HG02981 (cell line): ENCODE results near the gene GRP.

Source experiments
- ATAC-seq: cut with Tn5 transposase; IDR thresholded peaks from one replicate; pipeline ENCODE4 v1.9.1; 2021; ENCODE audit warnings: mild to moderate bottlenecking, moderate library complexity; ENCODE audit not compliant: unreplicated experiment

The GRP gene

DNA sequence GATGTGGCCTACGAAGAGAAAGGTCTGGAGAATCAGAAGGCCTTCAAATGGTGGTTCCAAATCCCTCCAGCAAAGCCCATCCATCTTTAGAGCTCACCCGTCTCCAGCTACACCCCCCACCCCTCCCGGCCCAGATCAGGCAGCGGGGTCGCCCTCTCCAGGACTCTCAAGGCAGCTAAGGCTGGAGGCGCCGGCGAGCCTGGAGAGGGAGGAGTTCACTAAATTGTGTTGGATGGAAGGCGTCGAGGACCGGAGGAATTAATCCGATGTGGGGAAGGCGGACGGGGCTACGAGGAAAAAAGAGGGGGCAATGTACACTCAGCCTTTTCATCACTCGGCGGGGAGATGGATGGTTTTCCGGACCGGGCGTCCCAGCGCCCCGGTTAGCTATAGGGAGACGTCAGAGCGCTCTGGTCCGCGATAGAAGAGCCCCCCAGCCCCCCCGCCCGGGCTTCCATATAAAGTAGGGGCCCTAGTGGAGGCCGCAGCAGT is at the start of gene GRP:
Gene GRP (plus strand): TSS at position 487 of the 492 bp plus-strand sequence. CDS start 108 bp downstream, outside the sequence.
- ATAC-seq: no peak

DNA sequence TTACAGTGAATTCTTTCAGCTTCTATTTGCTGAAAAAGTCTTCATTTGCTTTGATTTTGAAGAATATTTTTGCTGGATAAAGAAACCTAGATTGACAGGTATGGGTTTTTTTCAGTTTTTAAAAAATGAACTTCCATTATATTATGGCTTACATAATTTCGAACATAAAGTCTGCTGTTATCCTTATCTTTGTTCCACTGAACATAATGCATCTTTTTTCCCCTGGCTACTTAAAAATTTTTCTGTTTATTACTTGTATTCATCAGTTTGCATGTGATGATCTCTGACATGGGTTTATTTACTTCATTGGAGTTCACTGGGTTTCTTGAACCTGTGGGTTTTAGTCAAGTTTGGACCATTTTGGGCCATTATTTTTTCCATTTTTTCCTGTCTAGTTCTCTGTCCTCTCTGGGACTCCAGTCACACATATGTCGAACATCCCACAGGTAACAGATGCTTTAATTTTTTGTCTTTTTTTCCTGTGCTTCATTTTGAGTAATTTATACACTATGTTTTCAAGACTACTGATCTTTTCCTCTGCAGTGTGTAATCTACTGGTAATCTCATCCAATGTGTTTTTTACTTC is 47.2 kb upstream of the GRP start:
- ATAC-seq: no peak

DNA sequence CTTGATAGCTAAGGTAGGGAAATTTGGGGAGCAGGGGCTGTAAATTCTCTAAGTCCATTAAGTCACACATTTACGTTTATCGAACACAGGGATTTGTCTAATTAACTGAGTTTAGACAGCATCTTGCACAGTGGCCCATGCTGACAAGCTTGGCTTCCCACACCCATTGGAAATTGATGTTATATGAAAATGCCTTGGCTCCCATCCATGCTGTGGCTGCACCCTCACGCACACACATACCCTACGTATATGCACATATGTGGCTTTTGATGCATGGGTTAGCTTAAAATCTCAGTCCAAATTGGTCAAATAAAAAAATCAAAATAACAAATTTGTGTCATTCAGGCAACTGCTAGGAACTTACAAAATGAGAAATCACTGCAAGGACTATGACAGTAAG is 42.5 kb upstream of the GRP start:
- ATAC-seq: no peak

DNA sequence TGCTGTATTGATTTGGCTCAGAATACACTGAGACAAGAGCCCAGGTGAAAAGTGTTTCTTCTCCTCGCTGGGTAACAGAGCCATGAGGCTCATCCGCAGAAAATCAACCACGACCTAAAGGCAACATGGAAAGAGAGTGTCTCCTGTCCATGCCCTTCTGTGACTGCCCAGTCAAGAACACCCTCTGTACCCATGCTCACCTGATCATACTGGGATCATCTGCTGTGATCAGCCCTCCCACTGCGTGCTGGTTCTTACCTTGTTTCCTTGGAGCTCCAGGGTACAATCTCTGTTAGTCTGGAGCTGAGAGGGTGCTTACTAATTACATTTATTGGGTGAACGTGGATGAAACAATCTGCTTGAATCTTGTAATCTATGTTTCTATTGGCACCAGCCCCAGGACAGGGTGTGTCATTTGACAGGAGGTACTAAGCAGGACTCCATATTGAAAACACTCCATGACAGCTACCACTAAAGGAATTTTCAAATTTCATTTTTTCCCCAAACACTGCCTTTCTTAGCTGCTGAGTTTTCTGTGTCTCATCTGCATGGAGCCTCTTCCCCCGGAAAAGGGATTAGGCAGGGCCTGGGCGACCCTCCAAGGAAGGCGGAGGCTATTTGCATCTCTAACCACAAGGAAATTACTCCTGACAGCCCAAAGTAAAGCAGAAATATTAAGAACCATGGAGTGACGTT is 39.7 kb upstream of the GRP start:
- no peak for ATAC-seq

DNA sequence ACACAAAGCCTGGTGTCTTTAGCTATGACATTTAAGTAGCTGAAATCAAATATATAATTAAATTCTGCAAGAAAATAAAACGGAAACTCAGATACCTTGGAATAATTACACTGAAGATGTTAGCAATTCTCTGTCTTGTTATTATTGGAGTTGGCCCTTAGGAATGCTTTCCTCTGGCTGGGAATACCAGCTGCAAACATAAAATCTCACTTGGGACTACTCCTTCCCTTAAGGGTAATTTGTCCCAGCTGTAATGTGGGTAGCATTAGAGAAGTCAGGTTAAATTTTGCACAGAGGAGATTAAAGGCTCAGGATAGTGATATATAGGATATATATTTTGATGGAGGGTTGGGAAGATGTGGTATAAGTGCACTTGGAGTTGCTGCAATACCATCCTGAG is 37.3 kb upstream of the GRP start:
- no peak for ATAC-seq

DNA sequence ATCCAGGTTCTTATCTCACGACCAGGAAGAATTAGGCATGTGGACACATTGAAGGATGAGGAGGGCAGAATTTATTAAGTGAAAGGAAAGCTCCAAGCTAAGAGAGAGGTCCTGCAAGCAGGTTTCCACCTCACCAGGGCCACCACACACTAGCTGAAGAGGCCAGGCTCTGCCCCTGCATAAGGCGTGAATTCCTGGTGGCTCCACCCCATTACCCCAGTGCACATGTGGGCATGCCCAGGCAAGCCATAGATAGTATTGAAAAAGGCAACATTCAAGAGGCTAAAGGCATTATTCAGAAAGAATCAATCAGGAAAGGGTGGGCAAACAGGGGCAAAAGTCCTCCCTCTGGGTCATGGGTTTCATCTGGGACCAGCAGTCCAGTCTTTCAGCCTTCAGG is 30.9 kb upstream of the GRP start:
- ATAC-seq: no peak

DNA sequence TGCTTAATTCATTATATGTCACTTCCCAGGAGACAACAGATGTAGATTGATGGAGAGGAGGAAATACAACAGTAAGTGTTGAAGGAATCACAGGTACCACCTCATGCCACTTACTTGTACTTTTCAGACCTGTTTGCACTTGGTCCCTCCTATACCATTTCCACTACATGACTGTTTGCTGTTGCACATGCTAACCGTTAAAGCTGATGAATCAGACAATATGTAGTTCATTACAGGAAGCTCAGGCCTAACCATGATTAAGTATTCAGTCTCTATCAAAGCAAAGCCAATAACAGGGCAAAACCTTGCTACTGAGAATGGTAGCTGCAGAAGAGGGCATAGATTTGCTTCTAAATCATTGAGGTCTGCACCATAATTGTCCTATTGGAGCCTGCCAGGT is 30.2 kb upstream of the GRP start:
- no peak for ATAC-seq

DNA sequence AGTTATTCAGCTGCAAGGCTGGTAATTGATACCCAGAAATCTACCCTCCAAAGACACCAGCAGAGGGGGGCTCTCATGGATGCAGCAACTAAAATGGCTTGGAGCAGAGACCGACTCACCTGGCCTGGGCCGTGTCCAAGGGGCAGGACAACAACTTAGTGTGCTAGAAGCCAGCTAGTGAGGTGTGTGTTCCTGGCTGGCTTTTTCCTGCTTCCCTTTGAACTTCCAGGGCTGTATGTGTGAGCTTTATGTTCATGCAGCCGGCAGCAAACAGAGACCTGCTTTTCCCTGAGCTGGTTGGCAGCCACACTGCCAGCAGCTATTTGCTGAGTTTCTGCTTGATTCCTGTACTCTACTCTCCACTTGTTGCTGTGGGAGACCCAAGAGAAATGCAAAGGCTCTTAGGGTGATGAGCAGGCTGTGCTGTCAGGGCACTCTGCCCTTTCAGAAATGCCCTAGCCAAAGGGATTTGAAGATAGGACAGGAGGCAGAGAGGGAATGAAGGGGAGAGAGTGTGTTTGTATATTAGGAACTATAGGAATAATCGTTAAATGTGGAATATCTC is 23.7 kb upstream of the GRP start:
- no peak for ATAC-seq

DNA sequence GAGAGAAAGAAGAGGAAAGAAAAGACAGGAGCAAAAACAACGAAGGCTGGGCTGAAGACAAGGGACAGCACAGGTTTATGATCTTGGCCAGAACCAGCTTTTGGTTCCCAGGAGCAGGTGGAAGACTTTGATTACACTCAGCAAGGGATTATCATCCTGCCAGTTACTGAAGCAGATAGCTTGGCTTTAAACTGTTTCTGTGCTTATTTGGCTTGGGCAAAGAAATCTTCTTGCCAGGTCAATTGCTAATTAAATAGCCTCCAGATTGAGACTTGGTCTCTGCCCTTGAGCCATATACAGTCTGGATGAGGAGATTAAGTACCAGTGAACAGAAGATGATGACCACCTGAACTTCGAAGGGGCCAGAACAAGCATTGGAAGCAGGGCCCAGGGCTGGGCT is 22.3 kb upstream of the GRP start:
- ATAC-seq: no peak

DNA sequence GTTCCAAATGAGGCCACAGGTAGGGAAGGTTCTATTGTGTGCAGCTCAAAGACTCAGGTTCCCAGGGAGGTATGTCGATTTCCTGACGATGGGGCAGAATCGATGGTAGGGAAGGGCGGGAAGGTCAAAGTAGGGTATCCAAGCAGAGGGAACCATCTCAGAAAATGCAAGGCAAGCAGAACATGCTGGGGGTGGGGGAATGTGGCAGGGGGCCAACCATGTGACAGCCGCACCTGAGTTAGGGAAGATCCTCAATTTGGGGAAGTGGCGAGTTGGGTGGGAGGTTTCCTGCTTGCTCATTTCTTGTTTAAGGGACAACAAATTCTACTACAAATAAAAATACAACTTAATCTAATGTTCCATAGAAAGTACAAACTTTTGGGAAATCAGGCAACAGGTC is 21.7 kb upstream of the GRP start:
- ATAC-seq: no peak

DNA sequence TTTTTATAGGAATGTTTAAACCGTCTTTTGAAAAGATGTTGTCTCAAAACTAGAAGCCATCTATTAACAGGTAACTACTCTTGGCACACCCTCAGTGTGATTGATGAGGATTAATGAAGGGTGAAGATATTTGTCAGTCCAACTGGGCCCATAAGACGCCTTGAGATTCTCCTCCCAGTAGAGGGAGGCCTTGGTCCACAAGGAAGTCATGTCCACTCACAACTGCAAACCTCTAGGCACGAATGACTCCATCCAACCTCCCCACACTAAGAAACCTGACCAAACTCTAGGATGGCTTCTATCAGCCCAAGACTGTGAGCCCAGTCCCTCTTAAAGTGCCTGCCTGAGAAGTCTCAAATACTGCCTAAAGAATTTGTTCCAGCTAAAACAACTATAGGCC is 19.2 kb upstream of the GRP start:
- no peak for ATAC-seq

DNA sequence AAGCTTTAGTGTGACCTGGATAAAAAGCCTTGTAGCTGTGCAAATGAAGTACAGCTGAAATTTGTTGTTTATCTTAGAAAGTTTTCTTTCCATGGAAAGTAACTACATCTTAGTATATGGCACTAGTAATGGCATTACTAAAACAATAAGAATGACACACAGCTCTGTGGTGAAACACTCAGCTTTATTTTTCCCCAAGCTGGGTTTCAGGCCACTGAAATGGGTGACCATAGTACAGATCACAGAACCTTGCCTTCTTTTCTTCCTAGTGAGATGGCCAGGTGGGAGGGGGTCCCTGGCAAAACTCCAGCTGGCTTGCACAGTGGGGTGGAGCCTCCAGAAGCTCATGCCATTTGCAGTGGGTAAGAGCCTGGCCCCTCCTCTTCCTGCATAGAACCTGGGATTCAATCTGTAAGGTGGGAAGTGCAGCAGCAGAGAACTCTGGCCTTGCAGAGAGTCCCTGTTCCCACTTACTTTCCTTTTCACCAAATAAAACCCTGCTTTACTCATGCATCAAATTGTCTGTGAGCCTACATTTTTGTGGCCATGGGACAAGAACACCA is 17.6 kb upstream of the GRP start:
- ATAC-seq: no peak

DNA sequence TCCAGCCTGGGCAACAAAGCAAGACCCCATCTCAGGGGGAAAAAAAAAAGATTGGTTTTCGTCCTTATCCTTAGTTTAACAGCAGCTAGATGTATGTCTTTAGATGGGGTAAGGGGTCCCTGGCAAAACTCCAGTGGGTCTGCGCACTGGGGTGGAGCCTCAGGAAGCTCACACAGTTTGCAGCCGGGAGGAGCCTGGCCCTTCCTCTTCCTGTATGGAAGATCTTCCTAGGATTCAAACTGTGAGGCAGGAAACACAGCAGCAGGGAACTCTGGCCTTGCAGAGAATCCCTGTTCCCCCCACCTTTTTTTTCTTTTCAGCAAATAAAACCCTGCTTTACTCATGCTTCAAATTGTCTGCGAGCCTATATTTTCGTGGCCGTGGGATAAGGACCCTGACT is 12.5 kb upstream of the GRP start:
- ATAC-seq: no peak

DNA sequence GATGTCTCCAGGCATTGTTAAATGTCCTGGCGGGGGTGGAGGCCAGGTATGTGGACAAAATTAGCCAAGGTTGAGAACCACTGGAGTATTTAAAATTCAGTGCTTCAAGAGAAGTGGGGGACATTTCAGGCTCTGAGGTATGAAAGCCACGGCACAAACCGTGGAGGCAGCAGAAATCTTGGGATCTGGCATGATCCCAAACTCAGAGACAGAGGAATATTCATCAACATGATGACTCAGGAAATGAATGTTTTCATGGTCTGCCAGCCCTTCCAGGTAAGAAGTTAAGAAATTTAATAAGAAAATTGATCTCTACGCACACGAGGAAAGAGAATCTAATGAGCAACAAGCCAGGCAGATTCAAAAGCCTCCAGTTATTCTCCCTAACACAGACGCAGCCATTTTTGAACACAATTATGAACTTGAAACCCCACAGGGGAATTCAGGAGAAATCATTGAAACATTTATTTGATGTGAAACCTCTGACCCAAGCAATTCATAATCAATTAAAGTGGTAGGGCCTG is 11.3 kb upstream of the GRP start:
- no peak for ATAC-seq

DNA sequence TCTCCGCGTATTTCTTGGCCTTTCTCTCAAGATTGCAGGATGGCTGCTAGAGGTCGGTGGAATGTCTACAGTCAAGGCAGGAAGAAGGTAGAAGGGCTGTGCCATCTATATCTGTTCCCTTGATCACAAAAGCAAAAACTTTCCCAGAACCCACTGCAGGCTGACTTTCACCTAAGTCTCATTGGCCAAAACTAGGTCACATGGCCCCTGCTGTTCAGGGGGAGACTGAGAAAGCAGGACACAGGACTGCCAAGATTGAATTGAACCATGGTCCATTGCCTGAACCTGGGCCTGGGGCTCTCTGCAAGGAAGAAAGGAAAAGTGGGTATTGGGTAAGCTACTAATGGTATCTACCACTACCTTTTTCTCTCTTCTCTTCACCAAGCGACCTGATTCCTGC is 9.7 kb upstream of the GRP start:
- ATAC-seq: no peak

DNA sequence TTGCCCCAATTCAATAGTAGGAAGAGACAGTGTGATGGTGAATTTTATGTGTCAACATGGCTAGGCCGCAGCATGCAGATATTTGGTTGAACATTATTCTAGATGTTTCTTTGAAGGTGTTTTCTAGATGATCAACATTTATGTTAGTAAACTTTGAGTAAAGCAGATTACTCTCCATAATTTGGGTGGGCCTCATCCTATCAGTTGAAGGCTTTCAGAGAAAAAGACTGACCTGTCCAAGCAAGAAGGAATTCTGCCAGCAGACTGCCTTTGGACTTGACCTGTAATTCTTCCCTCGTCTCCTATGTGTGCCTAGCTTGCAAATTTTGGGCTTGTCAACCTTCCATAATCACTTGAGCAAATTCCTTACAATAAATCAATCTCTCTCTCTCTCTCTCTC is 8.3 kb upstream of the GRP start:
- ATAC-seq: no peak

DNA sequence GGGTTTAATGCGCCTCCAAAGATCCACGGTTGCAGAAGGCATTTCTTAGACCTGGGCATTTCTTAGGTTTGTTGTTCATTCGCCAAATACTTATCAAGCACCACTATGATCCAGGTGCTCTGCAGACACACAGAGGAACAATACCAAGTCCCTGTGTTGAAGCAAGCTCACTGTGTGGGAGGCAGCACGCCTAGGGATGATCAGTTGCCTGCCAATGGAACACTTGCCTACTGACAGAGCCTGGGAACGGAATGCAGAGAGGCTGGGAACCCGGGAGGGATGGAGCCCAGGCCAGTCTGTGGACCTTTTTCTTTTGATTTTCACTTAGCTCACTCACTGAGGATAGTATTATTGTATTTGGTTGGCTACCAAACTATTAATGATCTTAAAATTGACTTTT is 1.9 kb upstream of the GRP start:
- no peak for ATAC-seq

DNA sequence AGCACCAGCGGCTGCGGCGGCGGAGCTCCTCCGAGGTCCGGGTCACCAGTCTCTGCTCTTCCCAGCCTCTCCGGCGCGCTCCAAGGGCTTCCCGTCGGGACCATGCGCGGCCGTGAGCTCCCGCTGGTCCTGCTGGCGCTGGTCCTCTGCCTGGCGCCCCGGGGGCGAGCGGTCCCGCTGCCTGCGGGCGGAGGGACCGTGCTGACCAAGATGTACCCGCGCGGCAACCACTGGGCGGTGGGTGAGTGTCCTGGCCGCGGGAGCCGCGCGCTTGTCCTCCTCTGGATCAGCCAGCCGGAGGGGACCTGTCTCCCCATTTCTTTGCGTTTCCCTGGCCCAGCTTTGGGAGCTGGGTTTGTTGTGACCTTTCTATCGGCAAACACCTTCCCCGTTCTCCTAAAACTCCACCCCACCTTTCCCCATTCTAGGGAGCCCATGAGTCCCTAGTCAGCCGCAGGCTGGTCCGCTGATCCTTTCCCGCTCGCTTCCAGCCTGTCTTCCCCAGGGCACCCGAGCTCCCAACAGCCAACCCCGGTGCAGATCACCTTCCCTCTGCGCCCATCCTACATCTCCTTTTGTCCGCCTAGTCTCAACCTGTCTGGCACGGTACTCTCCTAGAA is 316 bp downstream of the GRP start:
- ATAC-seq: no peak

DNA sequence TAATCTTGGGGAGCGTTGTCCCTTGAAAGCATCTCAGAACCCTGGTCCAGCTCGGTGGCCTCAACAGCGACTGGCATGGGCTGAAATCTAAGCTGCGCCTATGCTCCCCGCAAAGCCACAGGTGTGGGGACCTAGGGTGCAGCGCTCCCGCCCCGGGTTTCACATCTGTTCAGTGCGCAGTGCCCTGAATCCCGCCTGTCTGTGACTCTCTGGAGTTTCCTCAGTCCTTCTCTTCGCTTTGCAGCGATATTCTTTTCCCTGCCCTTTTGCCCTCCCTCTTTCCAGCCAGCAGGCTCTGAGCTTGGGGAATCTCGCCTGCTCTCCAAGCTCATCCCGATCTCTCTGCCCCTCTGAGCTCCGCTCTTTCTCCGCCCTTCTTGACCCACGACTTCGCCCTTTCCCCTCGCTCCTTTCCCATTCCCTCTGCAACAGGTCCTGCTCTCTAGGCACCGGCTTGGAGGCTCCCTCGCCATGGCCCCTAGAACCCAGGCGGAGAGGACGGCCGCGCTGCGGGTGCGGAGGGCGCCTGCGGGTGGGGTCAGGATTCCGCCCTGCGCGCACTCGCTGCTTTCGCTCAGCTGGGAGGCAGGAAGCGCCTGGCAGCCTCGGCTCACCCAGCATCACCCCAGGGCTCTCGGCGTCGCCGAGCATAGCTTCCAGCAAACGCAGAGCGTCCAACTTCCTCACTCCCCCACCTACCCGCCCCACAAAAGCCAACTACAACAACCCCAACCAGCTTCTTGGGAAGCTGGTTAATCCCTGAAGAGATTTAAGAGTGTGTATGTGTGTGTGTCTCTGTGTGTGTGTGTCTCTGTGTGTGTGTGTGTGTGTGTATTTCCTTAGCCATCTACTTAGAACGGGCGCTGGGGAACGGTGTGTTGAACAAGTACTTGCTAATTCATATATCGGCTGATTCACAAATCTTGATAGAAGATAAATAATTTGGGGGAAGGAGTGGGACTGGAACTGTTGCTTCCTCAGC is 1.1 kb downstream of the GRP start:
- ATAC-seq: no peak

DNA sequence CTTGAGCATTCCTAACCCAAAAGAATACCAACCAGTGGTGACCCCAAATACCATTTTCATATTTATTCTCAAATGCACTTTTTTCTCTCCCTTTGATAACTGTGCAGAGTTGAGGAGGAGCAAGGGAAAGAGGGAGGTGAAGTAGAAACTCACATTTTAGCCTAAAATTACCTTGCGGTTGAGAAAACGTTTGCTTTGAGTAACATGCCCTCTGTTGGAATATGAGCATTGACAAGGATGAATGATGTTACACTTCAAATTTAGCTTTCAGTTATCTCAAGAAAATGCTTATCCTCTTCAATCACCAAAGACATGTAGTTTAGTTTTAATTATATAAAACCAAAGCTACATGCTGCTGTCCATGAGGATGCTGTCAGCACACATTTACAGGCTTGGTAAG is 2.4 kb downstream of the GRP start:
- ATAC-seq: no peak
